ENCODE data around the gene C1QTNF5.

DNA sequence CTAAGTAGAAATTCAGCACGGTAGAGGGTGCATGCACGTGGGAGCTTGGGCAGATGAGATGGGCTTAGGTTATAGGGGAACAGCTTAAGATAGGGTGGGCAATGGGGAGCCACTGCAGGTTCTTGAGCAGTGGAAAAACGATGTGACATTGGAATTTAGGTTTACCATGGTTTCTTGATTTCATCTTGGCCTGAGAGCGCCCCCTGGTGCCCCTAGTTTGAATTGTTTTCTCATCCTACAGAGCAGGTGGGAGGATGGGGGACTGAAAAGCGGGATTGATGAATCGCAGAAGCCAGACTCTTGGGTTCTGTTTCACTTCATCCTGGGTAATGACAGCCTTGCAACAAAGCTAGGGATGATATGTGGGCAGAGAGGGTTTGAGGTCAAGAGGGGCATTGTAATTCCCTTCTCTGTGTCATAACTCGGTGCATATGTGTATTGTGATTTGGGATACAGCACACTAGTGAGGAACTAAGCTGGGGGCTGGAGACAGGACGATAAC, 17.1 kb downstream of the C1QTNF5 start:
- TF ChIP-seq CTCF (IDR thresholded peaks at IDR 0.05) (peak; percentile 54 to 82 (median 76)), POLR2A (IDR thresholded peaks at IDR 0.05) (no peak)
